HFFc6 (cell line): Measurements from ENCODE around the gene TMPRSS11A. TPM values are rescaled to one million over a fixed set of nuclear protein-coding genes. Genes with fewer than 3 reads are reported as not detected.
A peak's percentile ranks its signal among the peaks of the same experiment; 100 is the strongest.

Experiments used
- DNase-seq: peaks from one replicate; pipeline ENCODE4 v3.0.0-alpha.2; 2018
- H3K27ac Mint-ChIP-seq: 2 replicates; pipeline ENCODE4 v1.8.0; 2020; ENCODE audit warnings: mild to moderate bottlenecking, mixed read lengths
- H3K27me3 Mint-ChIP-seq: 2 replicates; pipeline ENCODE4 v1.8.0; 2021; ENCODE audit warnings: mild to moderate bottlenecking, moderate library complexity, mixed read lengths; ENCODE audit not compliant: insufficient read depth
- H3K36me3 Mint-ChIP-seq: 2 replicates; pipeline ENCODE4 v1.8.0; 2021; ENCODE audit warnings: low read depth, mixed read lengths
- H3K4me1 Mint-ChIP-seq: 2 replicates; pipeline ENCODE4 v1.8.0; 2020; ENCODE audit warnings: low read depth, mixed read lengths
- H3K4me3 Mint-ChIP-seq: 2 replicates; pipeline ENCODE4 v1.8.0; 2020; ENCODE audit warnings: mild to moderate bottlenecking, moderate library complexity, mixed read lengths
- H3K9me3 Mint-ChIP-seq: 2 replicates; pipeline ENCODE4 v1.8.0; 2020; ENCODE audit warnings: mild to moderate bottlenecking, mixed read lengths
- total RNA-seq, 6 experiments: library from RNA; stranded (reverse); fragmentation: NEBNext Ultra II Directional; extraction: Animal tissue kit (Norgen Biotek cat#: 25700); gene quantifications; 2 replicates in 1 of 6; 3 replicates in 5 of 6; pipeline ENCODE4 v1.2.3, GENCODE V29; 2021
- TF ChIP-seq, protein P1 (sequence below): fragments of 200-600 bp; sonication (generic); IDR thresholded peaks from 2 replicates; pipeline ENCODE4 v1.5.0; 2021; ENCODE audit warnings: antibody characterized with exemption, mild to moderate bottlenecking

The TMPRSS11A gene
- total RNA-seq, 6 experiments from 2014 or later = not detected

DNA sequence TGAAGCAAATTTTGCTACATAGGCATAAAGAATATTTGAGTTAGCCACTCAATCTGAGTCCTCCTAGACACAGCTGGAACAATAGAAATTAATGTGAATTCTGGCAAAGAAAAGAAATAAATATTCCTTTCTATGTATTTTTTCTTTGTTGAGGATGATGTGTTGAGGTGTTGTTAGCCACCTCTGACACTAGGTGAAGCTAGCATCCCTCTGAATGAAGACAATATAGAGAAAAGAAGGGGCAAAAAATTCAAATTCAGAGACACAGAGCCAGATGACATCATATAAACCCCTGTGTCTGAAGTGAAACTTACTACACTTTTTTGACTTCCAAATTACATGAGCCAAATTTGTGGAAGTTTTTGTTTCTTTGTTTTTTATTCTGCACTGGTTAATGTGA, 44.9 kb downstream of the TMPRSS11A start:
- no peaks in the 10 kb centered on the region for H3K36me3 Mint-ChIP-seq
- peaks cover 14% of the 10 kb centered on the region for H3K4me1 Mint-ChIP-seq
- H3K27ac Mint-ChIP-seq = no peak overlapping the region
- no peak for DNase-seq
- H3K9me3 Mint-ChIP-seq = no peaks in the 10 kb centered on the region
- TF ChIP-seq, protein P1, sequence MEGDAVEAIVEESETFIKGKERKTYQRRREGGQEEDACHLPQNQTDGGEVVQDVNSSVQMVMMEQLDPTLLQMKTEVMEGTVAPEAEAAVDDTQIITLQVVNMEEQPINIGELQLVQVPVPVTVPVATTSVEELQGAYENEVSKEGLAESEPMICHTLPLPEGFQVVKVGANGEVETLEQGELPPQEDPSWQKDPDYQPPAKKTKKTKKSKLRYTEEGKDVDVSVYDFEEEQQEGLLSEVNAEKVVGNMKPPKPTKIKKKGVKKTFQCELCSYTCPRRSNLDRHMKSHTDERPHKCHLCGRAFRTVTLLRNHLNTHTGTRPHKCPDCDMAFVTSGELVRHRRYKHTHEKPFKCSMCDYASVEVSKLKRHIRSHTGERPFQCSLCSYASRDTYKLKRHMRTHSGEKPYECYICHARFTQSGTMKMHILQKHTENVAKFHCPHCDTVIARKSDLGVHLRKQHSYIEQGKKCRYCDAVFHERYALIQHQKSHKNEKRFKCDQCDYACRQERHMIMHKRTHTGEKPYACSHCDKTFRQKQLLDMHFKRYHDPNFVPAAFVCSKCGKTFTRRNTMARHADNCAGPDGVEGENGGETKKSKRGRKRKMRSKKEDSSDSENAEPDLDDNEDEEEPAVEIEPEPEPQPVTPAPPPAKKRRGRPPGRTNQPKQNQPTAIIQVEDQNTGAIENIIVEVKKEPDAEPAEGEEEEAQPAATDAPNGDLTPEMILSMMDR = peak; percentile 68
- peaks cover 3% of the 10 kb centered on the region; the same call in 1 of the 2 replicates for H3K27me3 Mint-ChIP-seq
- H3K4me3 Mint-ChIP-seq = no peak overlapping the region

DNA sequence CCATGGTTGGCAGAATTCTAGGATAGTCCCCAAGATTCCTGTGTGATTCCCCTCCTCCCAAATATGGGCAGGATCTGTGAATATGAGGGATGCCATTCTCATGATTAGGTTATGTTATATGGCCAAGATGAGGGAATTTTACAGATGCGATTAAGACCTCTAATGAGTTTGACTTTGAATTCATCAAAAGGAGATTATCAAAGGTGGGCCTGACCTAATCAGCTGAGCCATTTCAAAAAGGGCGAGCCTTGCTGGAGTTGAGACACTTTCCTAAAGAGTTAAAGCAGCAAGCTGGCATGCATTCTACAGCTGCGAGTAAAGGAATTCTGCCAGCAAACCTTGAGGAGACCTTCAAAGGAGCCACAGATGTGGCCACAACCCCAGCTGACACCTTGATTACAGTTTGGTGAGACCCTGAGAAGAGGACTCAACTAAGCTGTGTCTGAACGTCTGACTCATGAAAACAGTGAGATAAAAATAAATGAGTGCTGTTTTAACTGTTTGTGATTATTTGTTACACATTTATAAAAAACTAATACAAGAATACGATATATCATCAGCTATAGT, 47.8 kb downstream of the TMPRSS11A start:
- H3K4me1 Mint-ChIP-seq = peaks cover 10% of the 10 kb centered on the region
- H3K27me3 Mint-ChIP-seq = peaks cover 3% of the 10 kb centered on the region; the same call in 1 of the 2 replicates
- DNase-seq = no peak
- no peaks in the 10 kb centered on the region for H3K36me3 Mint-ChIP-seq
- no peak overlapping the region for H3K4me3 Mint-ChIP-seq
- no peak overlapping the region for H3K27ac Mint-ChIP-seq
- H3K9me3 Mint-ChIP-seq = no peaks in the 10 kb centered on the region
- TF ChIP-seq, protein P1 = no peak

DNA sequence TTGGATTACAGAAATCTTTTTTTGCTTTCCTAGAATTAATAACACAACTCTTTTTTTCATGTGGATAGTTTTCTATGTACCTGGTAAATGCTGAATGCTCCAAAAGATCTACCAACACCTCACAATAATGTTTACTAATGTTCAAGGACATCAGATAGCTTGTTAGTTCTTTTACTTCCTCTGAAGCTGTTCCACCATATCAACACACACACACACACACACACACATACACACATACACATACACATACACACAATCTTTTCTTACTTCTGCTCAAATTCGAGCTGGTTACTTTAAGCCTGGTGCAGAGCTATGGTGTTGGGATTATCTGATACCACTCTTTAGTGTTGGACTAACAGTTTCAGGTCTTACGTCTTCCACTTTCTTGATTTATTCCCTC, 51.2 kb downstream of the TMPRSS11A start:
- TF ChIP-seq, protein P1 = no peak
- Mint-ChIP-seq H3K27me3 (no peaks in the 10 kb centered on the region; the same call in 1 of the 2 replicates), H3K9me3 (no peaks in the 10 kb centered on the region), H3K4me1 (peaks cover 11% of the 10 kb centered on the region), H3K36me3 (no peaks in the 10 kb centered on the region), H3K4me3 (no peak overlapping the region), H3K27ac (no peak overlapping the region)
- DNase-seq = no peak

DNA sequence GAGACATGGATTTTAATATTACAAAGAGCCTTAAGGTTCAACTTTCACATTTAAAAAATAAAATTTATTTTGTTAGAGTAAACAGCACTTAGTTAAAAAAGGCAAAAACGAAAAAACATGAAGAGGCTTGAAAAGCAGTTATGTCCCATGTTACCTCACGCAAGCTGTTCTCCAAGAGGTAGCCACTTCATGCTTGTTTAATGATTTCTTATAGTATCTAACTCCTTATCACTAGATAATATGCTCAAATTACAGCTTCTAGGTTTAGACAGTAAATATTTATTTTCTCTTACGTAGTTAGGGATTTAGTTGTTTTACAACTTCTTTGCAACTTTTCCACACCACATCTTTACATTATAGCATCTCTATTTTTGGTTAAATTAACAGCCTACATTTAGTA, 51.7 kb downstream of the TMPRSS11A start:
- Mint-ChIP-seq H3K27ac (no peak overlapping the region), H3K27me3 (no peaks in the 10 kb centered on the region; the same call in 1 of the 2 replicates), H3K4me1 (peaks cover 11% of the 10 kb centered on the region), H3K4me3 (no peak overlapping the region), H3K9me3 (no peaks in the 10 kb centered on the region), H3K36me3 (no peaks in the 10 kb centered on the region)
- no peak for DNase-seq
- TF ChIP-seq, protein P1 = no peak

DNA sequence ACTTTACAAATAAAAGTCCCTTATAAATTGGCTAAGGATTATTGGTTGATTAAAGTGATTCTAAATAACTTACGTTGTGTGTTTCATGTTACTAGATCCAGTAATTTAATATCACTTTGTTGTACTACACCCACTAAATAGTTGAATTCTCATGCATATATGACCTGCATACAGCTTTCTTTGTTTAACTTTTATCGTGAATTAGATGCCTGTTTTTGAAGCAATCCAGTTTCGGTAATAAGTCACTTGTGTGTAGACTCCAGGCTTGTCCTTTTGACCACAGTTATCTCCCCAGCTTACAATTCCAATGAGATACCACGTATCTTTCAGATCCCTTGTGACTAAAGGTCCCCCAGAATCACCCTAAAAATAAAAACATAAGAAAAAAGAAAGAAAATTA, 52.2 kb downstream of the TMPRSS11A start:
- H3K27ac Mint-ChIP-seq = no peak overlapping the region
- no peak for DNase-seq
- H3K4me3 Mint-ChIP-seq = no peak overlapping the region
- no peaks in the 10 kb centered on the region for H3K36me3 Mint-ChIP-seq
- TF ChIP-seq, protein P1 = no peak
- no peaks in the 10 kb centered on the region; the same call in 1 of the 2 replicates for H3K27me3 Mint-ChIP-seq
- H3K4me1 Mint-ChIP-seq = peaks cover 11% of the 10 kb centered on the region
- H3K9me3 Mint-ChIP-seq = no peaks in the 10 kb centered on the region

DNA sequence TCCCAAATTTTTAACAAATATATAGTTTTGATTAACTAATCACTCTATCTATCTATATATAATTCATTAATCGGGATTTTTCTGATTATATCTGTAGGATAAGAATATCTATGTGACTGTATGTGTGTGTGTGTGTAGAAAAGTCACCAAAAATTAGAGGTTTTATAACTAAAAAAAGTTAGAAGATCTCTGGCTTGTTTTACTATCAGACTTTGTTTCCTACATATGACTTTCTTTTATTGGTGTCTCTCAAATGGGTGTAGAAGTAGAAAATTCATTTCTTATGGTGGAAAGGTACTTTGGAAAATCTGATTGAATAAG, 52.7 kb downstream of the TMPRSS11A start:
- Mint-ChIP-seq H3K4me3 (peak overlapping the region; percentile 12; the same call in 1 of the 2 replicates), H3K27me3 (no peaks in the 10 kb centered on the region; the same call in 1 of the 2 replicates), H3K36me3 (no peaks in the 10 kb centered on the region), H3K9me3 (no peaks in the 10 kb centered on the region), H3K4me1 (peaks cover 11% of the 10 kb centered on the region), H3K27ac (no peak overlapping the region)
- TF ChIP-seq, protein P1 = peak; percentile 56
- no peak for DNase-seq
